ENCODE data around the gene CABP1. TPM values are rescaled to one million over a fixed set of nuclear protein-coding genes. Genes with fewer than 3 reads are reported as not detected.

The CABP1 gene
- total and polyA plus RNA-seq, 2 of the 13 experiments (the other 11 are each of a cell fraction or from before 2014, with no cell fraction given) = not detected

DNA sequence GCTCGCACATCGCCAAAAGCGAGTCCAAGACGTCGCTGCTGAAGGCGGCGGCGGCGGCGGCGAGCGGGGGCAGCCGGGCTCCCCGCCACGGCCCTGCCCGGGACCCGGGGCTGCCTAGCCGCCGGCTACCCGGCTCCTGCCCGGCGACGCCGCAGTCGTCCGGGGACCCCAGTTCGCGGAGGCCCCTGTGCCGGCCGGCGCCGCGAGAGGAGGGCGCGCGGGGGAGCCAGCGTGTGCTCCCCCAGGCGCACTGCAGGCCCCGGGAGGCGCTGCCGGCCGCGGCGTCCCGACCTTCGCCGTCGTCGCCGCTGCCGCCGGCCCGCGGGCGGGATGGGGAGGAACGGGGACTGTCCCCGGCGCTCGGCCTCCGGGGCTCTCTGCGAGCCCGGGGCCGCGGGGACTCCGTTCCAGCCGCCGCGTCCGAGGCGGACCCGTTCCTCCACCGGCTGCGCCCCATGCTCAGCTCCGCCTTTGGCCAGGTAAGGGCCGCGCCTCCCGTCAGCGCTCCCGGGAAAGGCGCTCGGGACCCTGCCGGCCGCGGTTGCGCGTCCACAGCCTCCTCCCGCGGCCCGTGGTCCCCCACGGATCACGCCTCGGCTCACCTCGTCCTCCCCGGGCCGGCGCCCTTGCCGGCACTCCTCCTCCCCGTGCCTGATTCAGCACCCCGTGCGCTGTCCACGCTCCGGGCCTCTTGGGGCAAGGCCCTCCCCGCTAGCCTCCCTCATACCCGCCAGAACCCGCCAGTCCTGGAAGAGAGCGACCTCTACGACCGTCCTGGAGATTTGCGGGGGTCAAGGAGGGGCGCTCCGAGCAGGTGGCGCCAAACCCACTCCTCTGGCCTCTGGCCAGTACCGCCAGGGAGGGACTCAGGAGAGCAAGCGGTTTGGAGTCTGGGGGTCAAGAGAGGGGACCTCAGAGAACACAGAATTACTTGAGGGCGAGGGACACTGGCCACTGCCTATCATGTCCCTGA lies 721 bp downstream of the CABP1 start (continued):
- TF ChIP-seq, protein P1, sequence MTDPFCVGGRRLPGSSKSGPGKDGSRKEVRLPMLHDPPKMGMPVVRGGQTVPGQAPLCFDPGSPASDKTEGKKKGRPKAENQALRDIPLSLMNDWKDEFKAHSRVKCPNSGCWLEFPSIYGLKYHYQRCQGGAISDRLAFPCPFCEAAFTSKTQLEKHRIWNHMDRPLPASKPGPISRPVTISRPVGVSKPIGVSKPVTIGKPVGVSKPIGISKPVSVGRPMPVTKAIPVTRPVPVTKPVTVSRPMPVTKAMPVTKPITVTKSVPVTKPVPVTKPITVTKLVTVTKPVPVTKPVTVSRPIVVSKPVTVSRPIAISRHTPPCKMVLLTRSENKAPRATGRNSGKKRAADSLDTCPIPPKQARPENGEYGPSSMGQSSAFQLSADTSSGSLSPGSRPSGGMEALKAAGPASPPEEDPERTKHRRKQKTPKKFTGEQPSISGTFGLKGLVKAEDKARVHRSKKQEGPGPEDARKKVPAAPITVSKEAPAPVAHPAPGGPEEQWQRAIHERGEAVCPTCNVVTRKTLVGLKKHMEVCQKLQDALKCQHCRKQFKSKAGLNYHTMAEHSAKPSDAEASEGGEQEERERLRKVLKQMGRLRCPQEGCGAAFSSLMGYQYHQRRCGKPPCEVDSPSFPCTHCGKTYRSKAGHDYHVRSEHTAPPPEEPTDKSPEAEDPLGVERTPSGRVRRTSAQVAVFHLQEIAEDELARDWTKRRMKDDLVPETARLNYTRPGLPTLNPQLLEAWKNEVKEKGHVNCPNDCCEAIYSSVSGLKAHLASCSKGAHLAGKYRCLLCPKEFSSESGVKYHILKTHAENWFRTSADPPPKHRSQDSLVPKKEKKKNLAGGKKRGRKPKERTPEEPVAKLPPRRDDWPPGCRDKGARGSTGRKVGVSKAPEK (CRISPR knock-in tag; IDR thresholded peaks at IDR 0.05; ENCODE audit: borderline replicate concordance) = no peak
- TF ChIP-seq TFAP4 (IDR thresholded peaks at IDR 0.05; ENCODE audit: borderline replicate concordance, low read depth) (no peak), TRIM24 (CRISPR knock-in tag; IDR thresholded peaks at IDR 0.05) (no peak), STAG1 (CRISPR knock-in tag; IDR thresholded peaks at IDR 0.05) (no peak), ZNF446 (CRISPR knock-in tag; IDR thresholded peaks at IDR 0.05) (no peak), GFI1 (CRISPR knock-in tag; IDR thresholded peaks at IDR 0.05; ENCODE audit: borderline replicate concordance) (no peak), TBX2 (CRISPR knock-in tag; IDR thresholded peaks at IDR 0.05; ENCODE audit: borderline replicate concordance) (no peak), NFE2 (CRISPR knock-in tag; IDR thresholded peaks at IDR 0.05) (no peak), KDM3A (CRISPR knock-in tag; IDR thresholded peaks at IDR 0.05; ENCODE audit: low read depth) (no peak), ZXDC (CRISPR knock-in tag; IDR thresholded peaks at IDR 0.05) (no peak), CENPBD1 (CRISPR knock-in tag; IDR thresholded peaks at IDR 0.05; ENCODE audit: borderline replicate concordance, low read depth) (no peak), DMAP1 (CRISPR knock-in tag; IDR thresholded peaks at IDR 0.05) (no peak), ELK4 (CRISPR knock-in tag; IDR thresholded peaks at IDR 0.05; ENCODE audit: borderline replicate concordance) (no peak), ZSCAN20 (CRISPR knock-in tag; IDR thresholded peaks at IDR 0.05; ENCODE audit: borderline replicate concordance) (no peak), KLF15 (CRISPR knock-in tag; IDR thresholded peaks at IDR 0.05; ENCODE audit: borderline replicate concordance) (no peak), MTF2 (CRISPR knock-in tag; IDR thresholded peaks at IDR 0.05; ENCODE audit: borderline replicate concordance) (no peak), KMT2B (CRISPR knock-in tag; IDR thresholded peaks at IDR 0.05) (no peak), PHF21A (CRISPR knock-in tag; IDR thresholded peaks at IDR 0.05) (no peak)
- TF ChIP-seq, protein P2, sequence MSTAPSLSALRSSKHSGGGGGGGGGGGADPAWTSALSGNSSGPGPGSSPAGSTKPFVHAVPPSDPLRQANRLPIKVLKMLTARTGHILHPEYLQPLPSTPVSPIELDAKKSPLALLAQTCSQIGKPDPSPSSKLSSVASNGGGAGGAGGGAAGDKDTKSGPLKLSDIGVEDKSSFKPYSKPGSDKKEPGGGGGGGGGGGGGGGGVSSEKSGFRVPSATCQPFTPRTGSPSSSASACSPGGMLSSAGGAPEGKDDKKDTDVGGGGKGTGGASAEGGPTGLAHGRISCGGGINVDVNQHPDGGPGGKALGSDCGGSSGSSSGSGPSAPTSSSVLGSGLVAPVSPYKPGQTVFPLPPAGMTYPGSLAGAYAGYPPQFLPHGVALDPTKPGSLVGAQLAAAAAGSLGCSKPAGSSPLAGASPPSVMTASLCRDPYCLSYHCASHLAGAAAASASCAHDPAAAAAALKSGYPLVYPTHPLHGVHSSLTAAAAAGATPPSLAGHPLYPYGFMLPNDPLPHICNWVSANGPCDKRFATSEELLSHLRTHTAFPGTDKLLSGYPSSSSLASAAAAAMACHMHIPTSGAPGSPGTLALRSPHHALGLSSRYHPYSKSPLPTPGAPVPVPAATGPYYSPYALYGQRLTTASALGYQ (CRISPR knock-in tag; IDR thresholded peaks at IDR 0.05) = no peak
